K562 (cell line): Measurements from ENCODE around the gene GSTA4. TPM values are rescaled to one million over a fixed set of nuclear protein-coding genes. Genes with fewer than 3 reads are reported as not detected.

Experiments used
- ATAC-seq: fragments of 200-7000 bp; cut with Tn5 transposase; 3 replicates; pipeline ENCODE4 v1.9.1; 2020; ENCODE audit warnings: moderate library complexity
- BruUV-seq: library from RNA; stranded (reverse); fragments of 400-500 nt; replicated peaks from 2 replicates; lab custom pipeline; 2021; lab: Mats Ljungman, UMichigan
- CTCF ChIA-PET: fragments of 300-600 bp; formaldehyde crosslinking; extraction: SDS; loops from one replicate; lab custom pipeline; 2021; ENCODE audit warnings: low intra/inter-chr PET ratio; lab: Yijun Ruan, JAX
- POLR2A ChIA-PET: fragments of 300-600, 350-650 bp; sonication (Branson Sonifier 250); formaldehyde crosslinking; extraction: SDS; loops from one replicate; lab custom pipeline; 2021; ENCODE audit warnings: antibody characterized with exemption, inconsistent platforms; lab: Yijun Ruan, JAX
- DNase-seq, 4 experiments: peaks; one replicate each; pipeline versions ENCODE4 v3.0.0 to v3.0.0-alpha.2; 2011 to 2018; ENCODE audit warnings: low spot score in 3 of 4, mixed read lengths in 3 of 4; ENCODE audit errors: extremely low read depth in 1 of 4
- FAIRE-seq: peaks from 2 replicates; lab custom pipeline; 2011; peaks lifted over from hg19 to GRCh38; lab: Jason Lieb, UNC
- H2AFZ ChIP-seq: 2 replicates; pipeline ENCODE4 v1.6.0; 2011; ENCODE audit warnings: low read depth, low read length, control low read depth, inconsistent platforms
- H3K27ac ChIP-seq: fragments of 200-600 bp; 3 replicates; pipeline ENCODE4 v1.8.0; 2011; ENCODE audit warnings: low read depth, mild to moderate bottlenecking, control low read depth, inconsistent platforms, low read length, moderate library complexity, mixed read lengths; ENCODE audit errors: extremely low read depth
- H3K27me3 ChIP-seq, 2 experiments: fragments of 300-600 bp in 1 of 2; 2 replicates in 1 of 2; 3 replicates in 1 of 2; pipeline versions ENCODE4 v1.6.0 to v1.8.0; 2011; ENCODE audit warnings: inconsistent platforms in 2 of 2, low read length in 2 of 2, mild to moderate bottlenecking in 1 of 2, mixed read lengths in 1 of 2, moderate library complexity in 1 of 2; ENCODE audit not compliant: control insufficient read depth in 2 of 2, insufficient read depth in 2 of 2
- H3K36me3 ChIP-seq: fragments of 300-600 bp; 3 replicates; pipeline ENCODE4 v1.8.0; 2011; ENCODE audit warnings: mild to moderate bottlenecking, low read length, inconsistent platforms; ENCODE audit not compliant: control insufficient read depth, insufficient read depth
- H3K4me1 ChIP-seq, 2 experiments: fragments of 200-600 bp in 1 of 2; replicated peaks in 1 of 2; 2 replicates in 1 of 2; 3 replicates in 1 of 2; pipeline versions ENCODE4 v1.5.1 to v1.8.0; 2011; ENCODE audit warnings: inconsistent platforms in 2 of 2, low read length in 2 of 2, mild to moderate bottlenecking in 1 of 2, mixed read lengths in 1 of 2, moderate library complexity in 1 of 2; ENCODE audit not compliant: control insufficient read depth in 2 of 2, insufficient read depth in 2 of 2
- H3K4me2 ChIP-seq: 2 replicates; pipeline ENCODE4 v1.6.1; 2011; ENCODE audit warnings: low read length, control low read depth, inconsistent platforms, mixed read lengths; ENCODE audit not compliant: insufficient read depth
- H3K4me3 ChIP-seq: fragments of 200-600 bp; sonication (generic), shearing (Covaris generic); 2 replicates; pipeline ENCODE4 v1.5.1; 2016; ENCODE audit warnings: control low read depth, inconsistent platforms
- H3K79me2 ChIP-seq: fragments of 200-600 bp; 3 replicates; pipeline ENCODE4 v1.8.0; 2011; ENCODE audit warnings: low read length, inconsistent platforms; ENCODE audit not compliant: control insufficient read depth, insufficient read depth
- H3K9ac ChIP-seq, 2 experiments: 2 replicates each; pipeline versions ENCODE4 v1.6.0 to v1.6.1; 2011; ENCODE audit warnings: low read depth in 2 of 2, low read length in 2 of 2, control low read depth in 1 of 2, inconsistent platforms in 1 of 2, mild to moderate bottlenecking in 1 of 2, mixed read lengths in 1 of 2; ENCODE audit not compliant: insufficient read depth in 1 of 2
- H3K9me1 ChIP-seq: one replicate; pipeline ENCODE4 v1.6.0; 2011; ENCODE audit warnings: inconsistent platforms, mild to moderate bottlenecking, low read length, moderate library complexity; ENCODE audit not compliant: control insufficient read depth, insufficient read depth
- H3K9me3 ChIP-seq: replicated peaks from 2 replicates; pipeline ENCODE4 v1.5.1; 2011; ENCODE audit warnings: low read depth, low read length, inconsistent platforms; ENCODE audit not compliant: control insufficient read depth, insufficient read depth
- H4K20me1 ChIP-seq: replicated peaks from 2 replicates; pipeline ENCODE4 v1.6.1; 2011; ENCODE audit warnings: low read length, inconsistent platforms, mixed read lengths; ENCODE audit not compliant: control insufficient read depth, insufficient read depth
- ARID1B ChIP-seq: fragments of 450-650 bp; IDR thresholded peaks from 2 replicates; pipeline ENCODE4 v1.6.1; 2016; ENCODE audit warnings: antibody characterized with exemption, mild to moderate bottlenecking, inconsistent platforms
- BRF1 ChIP-seq: IDR thresholded peaks from 3 replicates; pipeline ENCODE4 v1.6.1; 2011; ENCODE audit warnings: borderline replicate concordance, mild to moderate bottlenecking; ENCODE audit not compliant: insufficient read length; ENCODE audit errors: extremely low read depth
- CBFA2T2 ChIP-seq: fragments of 450-650 bp; conservative IDR thresholded peaks from 2 replicates; pipeline ENCODE4 v1.6.1; 2017; ENCODE audit warnings: mild to moderate bottlenecking
- CBFA2T3 ChIP-seq: fragments of 450-650 bp; IDR thresholded peaks from 2 replicates; pipeline ENCODE4 v1.6.1; 2017
- GATA2 ChIP-seq: sonication (generic); formaldehyde crosslinking; IDR thresholded peaks from 2 replicates; pipeline ENCODE4 v1.4.0; 2020; ENCODE audit warnings: mild to moderate bottlenecking, missing genetic modification reagents
- HDAC2 ChIP-seq: fragments of 450-650 bp; IDR thresholded peaks from 2 replicates; pipeline ENCODE4 v1.6.1; 2016; ENCODE audit warnings: mild to moderate bottlenecking
- HNRNPL ChIP-seq: fragments of 200-400 bp; formaldehyde crosslinking; IDR thresholded peaks from 2 replicates; pipeline ENCODE4 v1.6.1; 2017; ENCODE audit warnings: low read depth, mild to moderate bottlenecking, low read length
- KDM1A ChIP-seq, 2 experiments: fragments of 450-650 bp; IDR thresholded peaks; 2 replicates each; pipeline ENCODE4 v1.6.1; 2016; ENCODE audit warnings: mild to moderate bottlenecking in 2 of 2
- KLF16 ChIP-seq: IDR thresholded peaks from 2 replicates; pipeline ENCODE4 v1.6.1; 2016; ENCODE audit warnings: antibody characterized with exemption
- NBN ChIP-seq: fragments of 450-650 bp; IDR thresholded peaks from 2 replicates; pipeline ENCODE4 v1.6.1; 2016; ENCODE audit warnings: low read depth, mild to moderate bottlenecking
- NCOR1 ChIP-seq: fragments of 450-650 bp; IDR thresholded peaks from 2 replicates; pipeline ENCODE4 v1.6.1; 2016; ENCODE audit warnings: mild to moderate bottlenecking, moderate library complexity
- RBM39 ChIP-seq: fragments of 200-400 bp; formaldehyde crosslinking; optimal IDR thresholded peaks from 2 replicates; pipeline ENCODE3; 2018; ENCODE audit warnings: low read depth, low read length
- RCOR1 ChIP-seq, 2 experiments: IDR thresholded peaks; 2 replicates each; pipeline ENCODE4 v1.6.1; 2012; ENCODE audit warnings: low read depth in 2 of 2, low read length in 2 of 2, borderline replicate concordance in 1 of 2, improper control_type of control experiment in 1 of 2
- SMAD4 ChIP-seq: fragments of 250-450 bp; sonication (Bioruptor Pico); conservative IDR thresholded peaks from 2 replicates; pipeline ENCODE4 v1.8.0; 2021; ENCODE audit warnings: inconsistent platforms, mild to moderate bottlenecking, moderate library complexity
- SOX6 ChIP-seq: fragments of 450-650 bp; IDR thresholded peaks from 2 replicates; pipeline ENCODE4 v1.6.1; 2014; ENCODE audit warnings: mild to moderate bottlenecking
- TAL1 ChIP-seq: fragments of 450-650 bp; IDR thresholded peaks from 2 replicates; pipeline ENCODE4 v1.6.1; 2016; ENCODE audit warnings: mild to moderate bottlenecking
- TCF3 ChIP-seq: sonication (generic); formaldehyde crosslinking; IDR thresholded peaks from 2 replicates; pipeline ENCODE4 v1.4.0; 2020; ENCODE audit warnings: mild to moderate bottlenecking, missing genetic modification reagents
- TEAD4 ChIP-seq, 2 experiments: sonication (generic) in 1 of 2; formaldehyde crosslinking in 1 of 2; IDR thresholded peaks; 2 replicates each; pipeline versions ENCODE4 v1.6.1 to v1.8.0; 2012 to 2022; ENCODE audit warnings: borderline replicate concordance in 1 of 2, inconsistent platforms in 1 of 2, low read length in 1 of 2, mild to moderate bottlenecking in 1 of 2, missing genetic modification reagents in 1 of 2
- WGBS: fragments of 100-300 bp; shearing (Covaris generic); methylation state at CpG from one replicate; pipeline ENCODE4 v1.1.6; 2016; ENCODE audit warnings: low coverage, mixed read lengths; ENCODE audit not compliant: insufficient coverage; ENCODE audit errors: missing lambda C conversion rate; 5-methylcytosine and 5-hydroxymethylcytosine counted together
- in situ Hi-C: fragments of 300-500 bp; cut with MboI; formaldehyde crosslinking; loops from 4 replicates; pipeline ENCODE4 v1.15.0; 2018; ENCODE audit warnings: inconsistent platforms, mixed read lengths
- intact Hi-C: fragments of 100-400 bp; cut with micrococcal nuclease; formaldehyde crosslinking; loops from 2 replicates; pipeline ENCODE4 v1.14.2; 2022
- polyA plus RNA-seq, 8 experiments: library from polyadenylated mRNA; depleted of rRNA in 4 of 8; stranded (reverse) in 5 of 8; unstranded in 3 of 8; fragments of >200 nt; fragmentation: Nextera tagmentation in 2 of 8; fragmentation: Illumina TruSeq in 1 of 8; extraction: Ambion mirVana in 2 of 8; extraction: Trizol in 1 of 8; gene quantifications; 2 replicates each; pipeline versions ENCODE4 v1.2.1 to v1.2.3, GENCODE V29; 2011 to 2014; ENCODE audit warnings: inconsistent platforms in 1 of 8, missing spikeins in 1 of 8
- total RNA-seq, 7 experiments: library from RNA; depleted of rRNA in 6 of 7; stranded (reverse); fragments of >200 nt in 6 of 7; fragmentation: Illumina TruSeq in 2 of 7; extraction: Trizol in 2 of 7; gene quantifications; 2 replicates each; pipeline versions ENCODE4 v1.2.1 to v1.2.3, GENCODE V29; 2011 to 2021; ENCODE audit warnings: low replicate concordance in 1 of 7
- TF ChIP-seq, protein P1 (sequence below): IDR thresholded peaks from 2 replicates; pipeline ENCODE4 v1.6.1; 2011; ENCODE audit warnings: borderline replicate concordance, low read depth, mild to moderate bottlenecking, moderate library complexity, low read length; ENCODE audit not compliant: insufficient read depth, poor library complexity, severe bottlenecking
- TF ChIP-seq, protein P2 (sequence below): fragments of 250-450 bp; sonication (Bioruptor Pico); IDR thresholded peaks from 2 replicates; pipeline ENCODE4 v1.8.0; 2021; ENCODE audit warnings: moderate library complexity, mild to moderate bottlenecking, inconsistent platforms
- TF ChIP-seq, protein P3 (sequence below): sonication (generic); formaldehyde crosslinking; IDR thresholded peaks from 2 replicates; pipeline ENCODE4 v1.8.0; 2022; ENCODE audit warnings: missing genetic modification reagents, mild to moderate bottlenecking, borderline replicate concordance

Gene GSTA4
- total and polyA plus RNA-seq, 9 of the 15 experiments (the other 6 are each of a cell fraction or from before 2014, with no cell fraction given) = 0.89 to 4.0 (median 2.0) TPM

DNA sequence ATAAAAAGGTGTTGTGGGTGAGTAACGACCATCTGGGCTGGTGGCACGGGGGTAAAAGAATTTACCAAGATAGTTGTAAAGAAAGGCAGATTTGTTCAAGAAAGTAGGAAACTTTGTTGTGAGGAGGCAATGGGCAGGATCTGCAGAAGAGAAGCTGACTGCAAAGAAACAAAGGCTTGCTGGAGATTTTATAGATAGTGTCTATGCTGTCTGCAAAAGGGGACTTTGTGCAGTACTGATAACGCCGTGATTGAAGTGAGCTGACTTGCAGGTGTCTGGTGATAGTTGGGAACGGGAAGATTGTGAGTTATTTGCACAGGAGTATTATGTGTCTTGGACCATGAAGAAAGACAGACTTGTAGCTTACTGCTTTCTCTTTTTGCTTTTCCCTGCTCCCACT is 48.8 kb downstream of the GSTA4 start:
- no peaks in the 10 kb centered on the region for H3K9me3 ChIP-seq
- no peak overlapping the region for H3K9ac ChIP-seq
- H3K4me2 ChIP-seq = no peak overlapping the region
- ChIA-PET CTCF (no interaction called here), POLR2A (interaction anchor here (0.8 kb wide), 2 partner anchors 8 to 13 kb away, joined by 3 read pairs; no protein-coding TSS in a partner anchor)
- H3K4me1 ChIP-seq = no peaks in the 10 kb centered on the region
- peaks cover 3 to 6% of the 10 kb centered on the region in 2 experiments; a peak in 2 of 5 replicates for H3K27me3 ChIP-seq
- no peaks in the 10 kb centered on the region for H4K20me1 ChIP-seq
- H3K36me3 ChIP-seq = no peaks in the 10 kb centered on the region
- 1% methylated on average over 5 of the region's 5 CpGs for WGBS
- no peak for TF ChIP-seq RBM39
- peak; percentile 71 for TF ChIP-seq SOX6
- TF ChIP-seq, protein P1, sequence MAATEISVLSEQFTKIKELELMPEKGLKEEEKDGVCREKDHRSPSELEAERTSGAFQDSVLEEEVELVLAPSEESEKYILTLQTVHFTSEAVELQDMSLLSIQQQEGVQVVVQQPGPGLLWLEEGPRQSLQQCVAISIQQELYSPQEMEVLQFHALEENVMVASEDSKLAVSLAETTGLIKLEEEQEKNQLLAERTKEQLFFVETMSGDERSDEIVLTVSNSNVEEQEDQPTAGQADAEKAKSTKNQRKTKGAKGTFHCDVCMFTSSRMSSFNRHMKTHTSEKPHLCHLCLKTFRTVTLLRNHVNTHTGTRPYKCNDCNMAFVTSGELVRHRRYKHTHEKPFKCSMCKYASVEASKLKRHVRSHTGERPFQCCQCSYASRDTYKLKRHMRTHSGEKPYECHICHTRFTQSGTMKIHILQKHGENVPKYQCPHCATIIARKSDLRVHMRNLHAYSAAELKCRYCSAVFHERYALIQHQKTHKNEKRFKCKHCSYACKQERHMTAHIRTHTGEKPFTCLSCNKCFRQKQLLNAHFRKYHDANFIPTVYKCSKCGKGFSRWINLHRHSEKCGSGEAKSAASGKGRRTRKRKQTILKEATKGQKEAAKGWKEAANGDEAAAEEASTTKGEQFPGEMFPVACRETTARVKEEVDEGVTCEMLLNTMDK = no peak
- peak; percentile 82 for TF ChIP-seq CBFA2T3
- TF ChIP-seq, protein P2, sequence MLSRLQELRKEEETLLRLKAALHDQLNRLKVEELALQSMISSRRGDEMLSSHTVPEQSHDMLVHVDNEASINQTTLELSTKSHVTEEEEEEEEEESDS = no peak
- peak; percentile 71 to 77 for TF ChIP-seq KDM1A (IDR thresholded peaks at IDR 0.05)
- peak; percentile 48; the same call in 1 of the 2 replicates for TF ChIP-seq ARID1B
- no peak for TF ChIP-seq NBN
- TF ChIP-seq GATA2 (CRISPR knock-in tag) = 0 out of 2 replicates have a peak, but pooled peaks have one; percentile 20
- peak; percentile 51; the same call in 1 of the 2 replicates for TF ChIP-seq TAL1
- TF ChIP-seq, protein P3, sequence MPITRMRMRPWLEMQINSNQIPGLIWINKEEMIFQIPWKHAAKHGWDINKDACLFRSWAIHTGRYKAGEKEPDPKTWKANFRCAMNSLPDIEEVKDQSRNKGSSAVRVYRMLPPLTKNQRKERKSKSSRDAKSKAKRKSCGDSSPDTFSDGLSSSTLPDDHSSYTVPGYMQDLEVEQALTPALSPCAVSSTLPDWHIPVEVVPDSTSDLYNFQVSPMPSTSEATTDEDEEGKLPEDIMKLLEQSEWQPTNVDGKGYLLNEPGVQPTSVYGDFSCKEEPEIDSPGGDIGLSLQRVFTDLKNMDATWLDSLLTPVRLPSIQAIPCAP = no peak
- TF ChIP-seq TEAD4 (IDR thresholded peaks at IDR 0.05; ENCODE audit: low read length) = peak; percentile 47; the same call in 1 of the 2 replicates
- TF ChIP-seq TEAD4 (CRISPR knock-in tag; IDR thresholded peaks at IDR 0.05; ENCODE audit: borderline replicate concordance) = no peak
- no peak for TF ChIP-seq BRF1
- TF ChIP-seq HDAC2 = 0 out of 2 replicates have a peak, but pooled peaks have one; percentile 49
- TF ChIP-seq KLF16 = peak; percentile 29; the same call in 1 of the 2 replicates
- TF ChIP-seq CBFA2T2 = peak; percentile 63
- 0 out of 2 replicates have a peak, but pooled peaks have one; percentile 34 for TF ChIP-seq TCF3 (CRISPR knock-in tag)
- peak; percentile 44; the same call in 1 of the 2 replicates for TF ChIP-seq NCOR1
- TF ChIP-seq RCOR1 (IDR thresholded peaks at IDR 0.05; ENCODE audit: borderline replicate concordance in 1 of 2, low read depth in 2 of 2, low read length in 2 of 2) = peak; percentile 20 to 96; a peak in 3 of 4 replicates
- no peak for TF ChIP-seq HNRNPL
- TF ChIP-seq SMAD4 (CRISPR knock-in tag) = 0 out of 2 replicates have a peak, but pooled peaks have one; percentile 34
- intact Hi-C loops (no loop called here), in situ Hi-C loops (no loop called here)
- no TSS peak for BruUV-seq
- FAIRE-seq (no peak), DNase-seq (peak in 1 of 4 experiments; percentile 16), ATAC-seq (no peak)
- no peak overlapping the region for H3K27ac ChIP-seq
- no peak overlapping the region for H2AFZ ChIP-seq
- no peaks in the 10 kb centered on the region for H3K9me1 ChIP-seq
- H3K4me3 ChIP-seq = no peak overlapping the region
- no peaks in the 10 kb centered on the region for H3K79me2 ChIP-seq
